Trophoblast cell (in vitro differentiated cells and primary cell): ENCODE measurements around the gene SAMD4B.

Experiments
- DNase-seq, 2 donors: peaks; one replicate each; pipeline ENCODE4 v3.0.0-alpha.2; 2016
- H2AFZ ChIP-seq: 2 replicates; pipeline ENCODE4 v1.6.1; 2013; ENCODE audit warnings: low read length, moderate library complexity, mild to moderate bottlenecking; ENCODE audit not compliant: insufficient read depth, poor library complexity
- H2AK5ac ChIP-seq: 2 replicates; pipeline ENCODE4 v1.6.1; 2013; ENCODE audit warnings: mild to moderate bottlenecking, low read length
- H2BK120ac ChIP-seq: 2 replicates; pipeline ENCODE4 v1.6.1; 2013; ENCODE audit warnings: low read length, mild to moderate bottlenecking, moderate library complexity; ENCODE audit not compliant: insufficient read depth, poor library complexity
- H2BK12ac ChIP-seq: 2 replicates; pipeline ENCODE4 v1.6.1; 2013; ENCODE audit warnings: mild to moderate bottlenecking, low read length, moderate library complexity
- H2BK5ac ChIP-seq: 2 replicates; pipeline ENCODE4 v1.6.1; 2013; ENCODE audit warnings: low read length, low read depth, moderate library complexity, mild to moderate bottlenecking; ENCODE audit not compliant: poor library complexity
- H3K14ac ChIP-seq: 2 replicates; pipeline ENCODE4 v1.6.1; 2013; ENCODE audit warnings: mild to moderate bottlenecking, low read length
- H3K18ac ChIP-seq: 2 replicates; pipeline ENCODE4 v1.6.1; 2013; ENCODE audit warnings: mild to moderate bottlenecking, low read length
- H3K23ac ChIP-seq: 2 replicates; pipeline ENCODE4 v1.6.1; 2013; ENCODE audit warnings: low read length
- H3K27ac ChIP-seq: 2 replicates; pipeline ENCODE4 v1.5.1; 2013; ENCODE audit warnings: low read depth, mild to moderate bottlenecking, inconsistent platforms, low read length, moderate library complexity
- H3K27me3 ChIP-seq: 2 replicates; pipeline ENCODE4 v1.6.1; 2013; ENCODE audit warnings: inconsistent platforms, mild to moderate bottlenecking, low read length, moderate library complexity; ENCODE audit not compliant: insufficient read depth
- H3K36me3 ChIP-seq, 2 experiments: 1 replicate in 1 of 2; 2 replicates in 1 of 2; pipeline ENCODE4 v1.6.1; 2013; ENCODE audit warnings: low read length in 2 of 2, mild to moderate bottlenecking in 2 of 2, moderate library complexity in 1 of 2; ENCODE audit not compliant: insufficient read depth in 2 of 2, control insufficient read depth in 1 of 2
- H3K4ac ChIP-seq: 2 replicates; pipeline ENCODE4 v1.6.1; 2013; ENCODE audit warnings: low read depth, mild to moderate bottlenecking, low read length, moderate library complexity
- H3K4me1 ChIP-seq, 2 experiments: 1 replicate in 1 of 2; 2 replicates in 1 of 2; pipeline ENCODE4 v1.6.1; 2013; ENCODE audit warnings: low read length in 2 of 2, mild to moderate bottlenecking in 2 of 2, moderate library complexity in 1 of 2; ENCODE audit not compliant: insufficient read depth in 2 of 2, control insufficient read depth in 1 of 2
- H3K4me2 ChIP-seq: 2 replicates; pipeline ENCODE4 v1.6.1; 2013; ENCODE audit warnings: inconsistent platforms, mild to moderate bottlenecking, low read length, moderate library complexity
- H3K4me3 ChIP-seq: 2 replicates; pipeline ENCODE4 v1.5.1; 2013; ENCODE audit warnings: mild to moderate bottlenecking, low read depth, low read length, inconsistent platforms
- H3K79me1 ChIP-seq: one replicate; pipeline ENCODE4 v1.6.1; 2013; ENCODE audit warnings: low read length
- H3K79me2 ChIP-seq: 2 replicates; pipeline ENCODE4 v1.6.1; 2013; ENCODE audit warnings: low read length, mild to moderate bottlenecking; ENCODE audit not compliant: control insufficient read depth, insufficient read depth, poor library complexity
- H3K9ac ChIP-seq: 2 replicates; pipeline ENCODE4 v1.6.1; 2013; ENCODE audit warnings: mild to moderate bottlenecking, low read length
- H3K9me3 ChIP-seq: 2 replicates; pipeline ENCODE4 v1.6.1; 2013; ENCODE audit warnings: low read depth, mild to moderate bottlenecking, control low read depth, inconsistent platforms, low read length; ENCODE audit not compliant: insufficient read depth
- H4K12ac ChIP-seq: 2 replicates; pipeline ENCODE4 v1.6.1; 2013; ENCODE audit warnings: low read depth, mild to moderate bottlenecking, low read length, moderate library complexity
- H4K8ac ChIP-seq: 2 replicates; pipeline ENCODE4 v1.6.1; 2013; ENCODE audit warnings: low read depth, mild to moderate bottlenecking, low read length, moderate library complexity
- H4K91ac ChIP-seq: one replicate; pipeline ENCODE4 v1.6.1; 2013; ENCODE audit warnings: low read depth, mild to moderate bottlenecking, low read length, moderate library complexity
- WGBS: extraction: QIAGEN DNeasy Blood & Tissue Kit; methylation state at CpG from one replicate; pipeline ENCODE4 v1.1.7; 2013; ENCODE audit warnings: missing lambda C conversion rate; ENCODE audit not compliant: insufficient read length, insufficient coverage; ENCODE audit errors: extremely low coverage; 5-methylcytosine and 5-hydroxymethylcytosine counted together

Gene SAMD4B

GRCh38 chr19:39324242-39324842 lies 17.9 kb upstream of the SAMD4B start:
- H3K79me2 ChIP-seq, result no peaks in the 10 kb centered on the region
- no peak for DNase-seq
- no peak overlapping the region for H3K4ac ChIP-seq
- no peak overlapping the region for H3K18ac ChIP-seq
- peaks cover 6% of the 10 kb centered on the region in 2 experiments for H3K4me1 ChIP-seq
- no peak overlapping the region for H2AFZ ChIP-seq
- H4K91ac ChIP-seq, result no peak overlapping the region
- H3K4me2 ChIP-seq, result no peak overlapping the region
- no peak overlapping the region for H3K23ac ChIP-seq
- no peak overlapping the region for H2BK5ac ChIP-seq
- no peak overlapping the region for H2AK5ac ChIP-seq
- no peak overlapping the region for H2BK120ac ChIP-seq
- H3K4me3 ChIP-seq, result no peak overlapping the region
- H3K9ac ChIP-seq, result no peak overlapping the region
- no peak overlapping the region for H3K27ac ChIP-seq
- no peak overlapping the region for H4K12ac ChIP-seq
- no peaks in the 10 kb centered on the region for H3K36me3 ChIP-seq
- WGBS, result no CpG with 5 or more reads among the region's 5 CpGs
- H3K79me1 ChIP-seq, result no peaks in the 10 kb centered on the region
- H4K8ac ChIP-seq, result no peak overlapping the region
- peaks cover 23% of the 10 kb centered on the region for H3K27me3 ChIP-seq
- H3K9me3 ChIP-seq, result peaks cover 4% of the 10 kb centered on the region
- H3K14ac ChIP-seq, result no peak overlapping the region
- H2BK12ac ChIP-seq, result no peak overlapping the region

DNA sequence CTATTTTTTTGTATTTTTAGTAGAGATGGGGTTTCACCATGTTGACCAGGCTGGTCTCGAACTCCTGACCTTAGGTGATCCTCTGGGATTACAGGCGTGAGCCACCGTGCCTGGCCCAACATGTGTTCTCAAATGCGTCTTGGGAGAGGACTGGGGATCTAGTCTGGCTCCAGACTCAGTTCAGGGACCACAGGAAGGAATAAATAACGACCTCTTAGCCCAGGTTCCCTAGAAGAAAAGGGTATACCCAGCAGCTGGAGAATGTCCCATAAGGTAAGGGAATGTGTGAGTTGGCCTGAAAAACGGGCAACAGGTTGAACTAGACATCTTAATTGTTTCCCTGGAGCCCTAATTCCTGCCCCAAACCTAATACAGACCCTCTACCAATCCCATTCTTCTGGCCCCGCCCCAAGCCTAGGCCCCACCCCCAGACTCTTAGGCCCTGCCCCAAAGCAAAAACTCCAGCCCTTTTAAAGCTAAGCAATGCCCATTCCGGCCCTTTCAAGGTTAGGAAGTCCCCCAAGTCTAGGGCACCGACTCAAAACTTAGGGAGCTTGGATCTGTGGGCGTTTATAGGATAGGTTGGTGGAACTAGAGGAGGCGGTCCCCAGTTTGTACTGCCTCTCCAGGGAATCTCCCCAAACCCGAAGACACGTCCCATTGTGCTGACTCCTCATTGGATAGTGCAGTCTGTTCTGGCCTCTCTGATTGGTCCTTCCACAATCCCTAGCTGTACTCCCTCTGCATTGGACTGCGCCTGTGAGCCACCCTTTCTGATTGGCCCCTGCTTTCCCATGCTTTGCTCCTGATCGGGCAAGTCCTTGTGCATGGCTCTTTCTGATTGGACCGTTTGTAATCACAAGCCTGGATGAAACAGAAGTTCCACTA lies 16.2 kb upstream of the SAMD4B start:
- Histone ChIP-seq H3K27ac (no peak overlapping the region), H4K91ac (no peak overlapping the region), H2BK5ac (no peak overlapping the region), H2BK12ac (no peak overlapping the region), H3K23ac (no peak overlapping the region), H3K79me1 (no peaks in the 10 kb centered on the region), H3K9ac (no peak overlapping the region), H3K4me1 (no peaks in the 10 kb centered on the region), H3K36me3 (no peaks in the 10 kb centered on the region), H3K14ac (no peak overlapping the region), H4K8ac (no peak overlapping the region), H3K79me2 (no peaks in the 10 kb centered on the region), H3K18ac (no peak overlapping the region), H3K4me3 (no peak overlapping the region), H2AK5ac (no peak overlapping the region), H2BK120ac (no peak overlapping the region), H4K12ac (no peak overlapping the region), H2AFZ (no peak overlapping the region), H3K4ac (no peak overlapping the region), H3K9me3 (peaks cover 3% of the 10 kb centered on the region), H3K27me3 (peaks cover 10% of the 10 kb centered on the region), H3K4me2 (no peak overlapping the region)
- no CpG with 5 or more reads among the region's 16 CpGs for WGBS
- no peak for DNase-seq

DNA sequence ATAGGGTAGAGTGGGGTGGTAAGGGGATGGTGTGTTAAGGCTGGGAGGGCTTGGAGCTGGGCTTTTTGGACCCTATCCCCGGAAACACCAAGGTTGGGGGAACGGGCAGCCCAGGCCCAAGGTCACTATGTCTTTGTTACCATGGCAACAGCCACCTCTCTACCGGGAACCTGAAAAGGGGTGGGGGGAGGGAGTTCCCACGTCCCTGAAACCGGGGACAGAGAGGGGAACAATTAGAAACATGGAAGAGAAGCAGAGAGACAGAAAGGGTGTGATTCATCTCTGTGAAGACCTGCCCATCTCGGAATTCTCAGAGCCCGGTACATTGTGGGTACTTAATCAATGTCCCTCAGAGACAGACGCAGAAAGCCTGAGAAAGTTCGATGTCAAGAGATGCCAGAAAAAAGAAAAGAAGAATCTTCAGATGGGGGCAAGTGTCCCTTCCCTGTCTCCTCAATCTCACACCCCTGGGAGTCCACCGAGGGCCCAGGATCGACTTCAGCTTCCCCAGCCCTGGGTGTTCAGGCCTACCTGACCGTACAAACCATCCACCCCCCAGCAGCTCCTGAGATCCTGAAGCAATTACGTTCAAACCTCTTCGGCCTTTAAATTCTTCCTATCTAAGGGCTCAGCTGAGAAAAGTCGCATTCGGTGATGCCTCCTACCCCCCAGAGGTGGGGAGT lies 14.7 kb upstream of the SAMD4B start:
- H3K4ac ChIP-seq, result no peak overlapping the region
- no peak overlapping the region for H3K27ac ChIP-seq
- H4K12ac ChIP-seq, result no peak overlapping the region
- no CpG with 5 or more reads among the region's 16 CpGs for WGBS
- H3K36me3 ChIP-seq, result no peaks in the 10 kb centered on the region
- peaks cover 3% of the 10 kb centered on the region for H3K9me3 ChIP-seq
- H3K4me3 ChIP-seq, result no peak overlapping the region
- H3K9ac ChIP-seq, result no peak overlapping the region
- no peaks in the 10 kb centered on the region for H3K4me1 ChIP-seq
- no peak overlapping the region for H3K4me2 ChIP-seq
- H3K23ac ChIP-seq, result no peak overlapping the region
- no peak overlapping the region for H2BK5ac ChIP-seq
- DNase-seq, result no peak
- H3K14ac ChIP-seq, result no peak overlapping the region
- H2AFZ ChIP-seq, result no peak overlapping the region
- H3K79me2 ChIP-seq, result no peaks in the 10 kb centered on the region
- no peak overlapping the region for H2AK5ac ChIP-seq
- no peaks in the 10 kb centered on the region for H3K27me3 ChIP-seq
- no peak overlapping the region for H4K91ac ChIP-seq
- no peak overlapping the region for H3K18ac ChIP-seq
- H3K79me1 ChIP-seq, result no peaks in the 10 kb centered on the region
- H2BK12ac ChIP-seq, result no peak overlapping the region
- H2BK120ac ChIP-seq, result no peak overlapping the region
- no peak overlapping the region for H4K8ac ChIP-seq

DNA sequence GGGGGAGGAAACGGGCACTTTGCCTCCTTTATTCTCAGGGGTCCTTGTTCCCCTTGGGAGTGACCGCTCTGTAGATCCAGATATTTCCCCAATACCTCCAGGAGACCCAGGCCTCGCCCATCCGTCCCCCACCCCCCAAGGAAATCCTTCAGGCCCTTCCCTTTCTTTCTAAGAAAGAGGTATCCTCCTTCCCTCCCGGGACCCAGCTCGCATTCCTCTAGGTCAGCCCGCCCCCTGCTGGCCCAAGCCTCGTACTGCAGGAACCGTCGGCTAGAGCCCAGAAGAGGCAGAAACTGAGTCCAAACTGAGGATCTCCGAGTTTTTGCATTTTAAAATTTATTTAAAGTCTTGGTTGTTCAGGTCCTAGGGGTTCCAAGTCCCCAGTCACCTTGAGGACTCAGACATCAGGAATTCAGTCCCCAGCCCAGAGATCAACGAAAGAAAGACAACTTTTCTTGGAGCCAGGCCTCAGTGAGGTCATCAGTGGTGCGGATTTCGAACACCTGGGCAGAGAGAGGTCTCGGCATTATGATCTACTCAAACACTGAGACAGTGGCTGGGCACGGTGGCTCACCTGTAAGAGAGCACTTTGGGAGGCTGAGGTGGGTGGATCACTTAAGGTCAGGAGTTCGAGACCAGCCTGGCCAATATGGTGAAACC lies 14.0 kb upstream of the SAMD4B start:
- H2BK5ac ChIP-seq, result no peak overlapping the region
- H3K27ac ChIP-seq, result no peak overlapping the region
- H2BK12ac ChIP-seq, result no peak overlapping the region
- H3K18ac ChIP-seq, result no peak overlapping the region
- no CpG with 5 or more reads among the region's 17 CpGs for WGBS
- H2AFZ ChIP-seq, result no peak overlapping the region
- no peak overlapping the region for H3K14ac ChIP-seq
- no peaks in the 10 kb centered on the region for H3K4me1 ChIP-seq
- no peak overlapping the region for H3K4me3 ChIP-seq
- no peaks in the 10 kb centered on the region for H3K79me1 ChIP-seq
- no peak overlapping the region for H3K4ac ChIP-seq
- H3K9me3 ChIP-seq, result peaks cover 3% of the 10 kb centered on the region
- no peak overlapping the region for H4K12ac ChIP-seq
- peak; percentile 69 to 90 for DNase-seq
- H3K4me2 ChIP-seq, result no peak overlapping the region
- H4K91ac ChIP-seq, result no peak overlapping the region
- H3K79me2 ChIP-seq, result no peaks in the 10 kb centered on the region
- no peak overlapping the region for H2AK5ac ChIP-seq
- no peak overlapping the region for H3K9ac ChIP-seq
- no peaks in the 10 kb centered on the region for H3K27me3 ChIP-seq
- no peaks in the 10 kb centered on the region for H3K36me3 ChIP-seq
- H3K23ac ChIP-seq, result no peak overlapping the region
- no peak overlapping the region for H4K8ac ChIP-seq
- H2BK120ac ChIP-seq, result no peak overlapping the region
